SW 1271 (cell line): ENCODE measurements around the gene OSMR.
A peak's percentile ranks its signal among the peaks of the same experiment; 100 is the strongest.
"Not testable (repeated sequence)": the region's sequence is repeated elsewhere in the genome, so short reads cannot be mapped to it uniquely, and the experiment has no call there.

Source experiments
- DNase-seq, 2 experiments: peaks; one replicate each; lab custom pipeline; 2025; lab: John Stamatoyannopoulos, UW

OSMR gene

DNA sequence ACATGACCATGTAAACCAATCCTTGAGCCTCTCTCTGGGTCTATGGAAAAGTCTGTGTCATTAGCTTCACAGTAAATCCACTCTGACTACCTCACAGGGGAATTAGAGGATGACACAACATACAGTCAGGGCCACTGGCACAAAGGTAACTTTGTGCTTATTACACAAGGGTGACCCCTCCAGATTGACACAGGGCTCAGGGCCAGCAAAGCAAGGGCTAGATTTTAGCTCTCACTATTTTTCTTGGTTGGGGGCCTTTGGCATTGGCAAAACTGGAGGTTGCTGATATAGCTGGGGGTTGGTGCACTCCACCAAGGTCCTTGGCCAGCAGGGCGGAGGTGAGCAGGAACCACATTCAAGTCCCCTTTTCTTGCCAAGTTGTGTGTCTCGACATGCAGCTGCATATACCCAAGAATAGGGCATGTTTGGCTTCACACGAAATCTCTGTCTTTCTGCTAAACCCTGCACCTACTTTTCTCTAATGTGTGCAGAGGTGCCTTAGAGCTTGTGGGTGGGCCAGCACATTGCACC is 15.2 kb upstream of the OSMR start:
- peak in 1 of 2 experiments; percentile 38 for DNase-seq

DNA sequence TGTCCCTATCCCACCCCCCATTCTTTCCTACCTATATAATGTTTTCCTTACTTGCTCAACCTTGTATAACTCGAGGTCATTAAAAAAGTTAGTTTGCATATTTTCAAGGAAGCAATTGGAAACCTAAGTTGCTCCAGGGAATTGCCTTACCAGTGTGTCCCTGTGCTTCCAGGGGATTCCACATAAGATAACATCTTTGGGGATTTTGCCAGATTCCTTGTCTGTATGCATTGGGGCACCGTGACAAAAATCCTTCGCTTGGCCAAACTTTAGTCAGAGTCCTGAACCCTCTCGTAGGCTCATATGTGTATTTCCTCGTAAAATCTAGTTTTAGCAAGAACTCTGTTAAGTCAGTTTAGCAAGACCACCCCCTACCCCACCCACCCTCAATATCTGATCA is 14.7 kb upstream of the OSMR start:
- DNase-seq = no peak

DNA sequence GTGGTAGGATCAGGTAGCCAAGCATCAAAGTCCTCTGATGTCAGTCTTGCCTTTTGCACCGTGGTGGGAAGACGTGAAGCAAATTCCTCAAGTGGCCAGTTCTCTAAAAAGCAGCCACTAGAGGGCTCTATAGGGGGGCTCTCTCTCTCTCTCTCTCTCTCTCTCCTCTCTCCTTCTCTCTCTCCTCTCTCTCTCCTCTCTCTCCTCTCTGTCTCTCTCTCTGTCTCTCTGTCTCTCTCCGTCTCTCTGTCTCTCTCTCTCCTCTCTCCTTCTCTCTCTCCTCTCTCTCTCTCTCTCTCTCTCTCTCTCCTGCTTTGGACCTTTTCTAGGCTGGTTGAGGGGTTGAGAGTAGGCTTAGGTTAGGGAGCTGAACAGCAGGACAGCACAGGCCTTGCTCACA is 13.9 kb upstream of the OSMR start:
- DNase-seq = peak in 1 of 2 experiments; percentile 55

DNA sequence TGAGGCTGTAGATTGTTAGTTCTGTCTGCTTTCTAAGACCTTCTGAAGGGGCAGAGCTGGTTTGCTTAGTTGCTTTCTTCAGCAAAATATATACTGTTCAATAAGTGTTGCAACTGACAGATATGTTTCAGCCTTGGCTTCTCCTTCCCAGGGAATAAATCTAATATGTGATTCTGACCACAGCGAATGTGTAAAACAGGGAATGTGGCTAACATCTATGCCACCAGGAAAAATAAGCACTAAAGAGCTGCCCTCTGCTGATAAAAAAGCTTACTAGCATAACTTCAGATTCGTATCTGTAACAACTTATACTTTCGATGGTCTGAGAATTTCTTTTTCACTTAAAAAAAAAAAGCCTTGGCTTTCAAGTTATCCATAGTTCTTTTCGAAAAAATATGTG is 13.0 kb upstream of the OSMR start:
- DNase-seq = peak in 1 of 2 experiments; percentile 21

DNA sequence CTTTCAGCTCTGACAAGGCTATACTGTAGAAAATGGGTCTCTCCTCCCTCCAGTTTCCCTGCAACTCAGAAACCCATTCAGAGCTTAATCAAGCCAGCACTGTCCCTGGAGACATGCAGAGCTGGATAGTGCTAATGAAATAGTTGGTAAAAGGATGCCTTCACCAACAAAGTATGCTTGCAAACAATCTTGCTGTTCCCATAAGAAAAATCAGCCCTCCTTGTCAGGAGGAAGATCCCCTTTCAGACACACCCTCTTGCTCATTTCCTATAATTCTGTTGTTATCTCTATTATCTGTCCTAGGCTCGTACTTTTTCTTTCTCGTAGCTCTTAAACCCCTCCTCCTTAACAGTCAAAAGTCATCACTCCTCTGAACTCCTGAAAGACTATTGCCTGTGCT is 9.9 kb upstream of the OSMR start:
- DNase-seq = peak in 1 of 2 experiments; percentile 31

DNA sequence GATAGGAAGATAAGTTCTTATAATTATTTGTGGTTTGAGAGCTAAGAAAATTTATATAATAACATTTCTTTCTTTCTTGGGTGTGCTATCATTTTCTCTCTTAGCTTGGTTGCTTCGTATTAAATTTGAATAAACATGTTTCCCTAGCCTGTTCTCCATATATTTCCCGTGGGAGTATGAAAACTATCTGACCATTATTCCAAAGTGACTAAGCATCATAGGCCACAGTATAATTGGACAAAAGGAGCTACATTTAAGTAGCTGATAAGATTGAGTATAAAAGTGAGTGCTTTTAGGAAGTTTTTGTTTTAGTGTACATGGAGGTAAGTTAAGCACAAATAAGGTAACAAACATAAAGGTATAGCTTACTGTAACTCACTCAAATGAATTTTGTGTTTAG is 8.4 kb upstream of the OSMR start:
- no peak for DNase-seq

DNA sequence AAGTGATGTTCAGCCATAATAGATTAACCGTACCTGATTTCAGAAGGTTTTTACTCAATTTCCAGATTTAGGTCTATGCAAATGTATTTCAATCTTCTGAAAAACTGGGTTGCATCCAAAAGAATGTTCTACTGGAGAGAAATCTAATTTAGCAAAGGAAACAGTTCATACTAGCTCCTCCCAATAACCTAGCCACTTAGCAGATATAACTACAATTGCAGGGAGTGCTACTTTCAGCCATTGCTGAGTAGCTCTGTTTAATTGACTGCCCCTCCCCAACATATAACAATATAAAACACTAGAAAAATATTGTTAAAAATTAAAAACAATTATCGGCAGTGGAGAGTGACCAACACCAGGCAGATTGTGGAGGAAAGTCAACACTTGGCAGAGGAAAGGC is 7.9 kb upstream of the OSMR start:
- DNase-seq = no peak

DNA sequence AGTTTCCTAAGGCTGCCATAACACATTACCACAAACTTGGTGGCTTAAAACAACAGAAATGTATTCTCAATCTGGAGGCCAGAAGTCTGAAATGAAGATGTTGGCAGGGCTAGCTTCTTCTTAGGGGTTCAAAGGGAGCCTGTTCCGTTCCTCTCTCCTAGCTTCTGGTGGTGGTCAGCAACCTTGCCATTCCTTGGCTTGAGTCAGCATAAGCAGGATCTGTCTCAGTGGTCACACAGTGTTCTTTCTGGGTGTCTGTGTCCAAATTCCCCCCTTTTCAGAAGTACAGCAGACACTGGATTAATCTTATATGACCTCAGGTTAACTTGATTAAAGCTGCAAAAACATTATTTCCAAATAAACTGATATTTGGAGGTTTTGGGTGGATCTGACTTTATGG is 2.1 kb upstream of the OSMR start:
- no peak for DNase-seq

DNA sequence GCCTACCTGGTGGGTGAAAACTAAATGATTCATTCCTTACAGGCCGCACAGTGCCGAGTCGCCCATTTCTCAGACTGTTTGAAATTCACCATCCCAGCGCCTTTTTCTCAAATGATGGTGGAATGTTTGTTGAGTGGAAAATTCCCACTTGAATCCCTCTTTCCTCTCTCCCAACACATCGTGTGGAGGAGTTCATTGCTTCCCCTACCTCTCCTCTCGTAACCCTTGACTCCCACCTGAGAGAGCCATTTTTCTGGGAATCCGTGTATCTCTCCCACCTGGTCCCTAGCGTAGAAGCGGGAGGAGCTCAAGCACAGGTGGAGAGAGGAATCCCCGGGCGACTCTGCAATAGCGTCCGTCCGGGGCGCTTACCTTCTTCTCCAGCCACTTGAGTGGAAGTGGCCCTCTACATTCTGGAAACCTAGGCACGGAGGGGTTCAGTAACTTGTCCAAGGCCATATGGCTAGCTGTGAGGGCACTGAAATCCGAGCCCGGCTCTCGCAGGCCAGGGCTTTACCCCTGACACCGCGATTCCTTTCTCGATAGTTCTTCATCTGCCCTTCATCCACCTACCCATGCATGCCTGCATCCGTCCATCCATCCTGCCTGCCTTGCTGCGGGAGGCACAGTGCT is 683 bp downstream of the OSMR start:
- DNase-seq = peak in 1 of 2 experiments; percentile 43

DNA sequence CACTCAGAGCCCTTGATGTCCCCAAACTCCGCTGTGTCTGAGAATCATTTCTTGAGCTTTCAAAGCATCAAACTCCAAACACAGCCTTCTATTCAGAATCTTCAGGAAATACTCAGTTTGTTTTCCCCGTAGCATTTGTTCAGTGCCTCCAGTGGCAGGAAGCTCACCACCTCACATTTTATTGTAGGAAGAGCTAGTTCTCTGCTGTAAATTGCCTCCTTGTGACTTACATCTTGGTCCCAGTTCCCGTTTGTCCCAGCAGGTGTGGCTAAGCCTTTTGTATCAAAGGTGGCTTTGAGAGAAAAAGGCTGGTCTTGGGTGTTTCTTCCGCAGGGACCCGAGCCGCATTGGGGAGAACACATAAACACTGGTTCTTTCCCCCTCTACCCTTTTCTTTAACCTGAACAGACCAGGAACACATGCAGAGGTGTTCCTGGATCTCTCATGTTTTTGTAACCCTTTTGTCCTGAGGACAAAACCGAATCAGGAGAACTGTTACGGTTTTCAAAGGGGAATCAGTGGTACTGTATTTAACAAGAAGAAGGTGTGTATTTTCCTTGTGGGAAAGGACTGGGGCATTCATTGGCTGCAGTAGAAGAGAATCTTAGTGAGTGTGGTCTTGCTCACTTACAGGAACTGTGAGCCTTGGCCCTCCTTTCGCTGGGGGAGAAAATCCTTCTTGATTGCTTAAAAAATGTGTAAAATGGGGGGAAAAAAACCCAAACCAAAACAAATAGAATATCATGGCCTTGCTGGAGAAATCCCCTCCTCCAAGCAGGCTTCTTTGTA is 1.9 kb downstream of the OSMR start:
- DNase-seq = peak in 1 of 2 experiments; percentile 49

DNA sequence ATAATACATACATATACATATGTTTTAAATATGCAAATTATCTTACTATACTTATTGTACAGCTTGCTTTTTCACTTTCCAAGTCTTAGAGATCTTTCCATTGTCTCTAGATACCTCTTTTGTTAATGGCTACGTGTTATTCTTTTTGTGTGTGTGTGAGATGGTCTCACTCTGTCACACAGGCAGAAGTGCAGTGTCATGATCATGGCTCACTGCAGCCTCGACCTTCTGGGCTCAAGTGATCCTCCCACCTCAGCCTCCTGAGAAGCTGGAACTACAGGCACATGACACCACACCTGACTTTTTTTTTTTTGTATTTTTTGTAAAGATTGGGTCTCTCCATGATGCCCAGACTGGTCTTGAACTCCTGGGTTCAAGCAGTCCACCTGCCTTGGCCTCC is 2.8 kb downstream of the OSMR start:
- no peak for DNase-seq

DNA sequence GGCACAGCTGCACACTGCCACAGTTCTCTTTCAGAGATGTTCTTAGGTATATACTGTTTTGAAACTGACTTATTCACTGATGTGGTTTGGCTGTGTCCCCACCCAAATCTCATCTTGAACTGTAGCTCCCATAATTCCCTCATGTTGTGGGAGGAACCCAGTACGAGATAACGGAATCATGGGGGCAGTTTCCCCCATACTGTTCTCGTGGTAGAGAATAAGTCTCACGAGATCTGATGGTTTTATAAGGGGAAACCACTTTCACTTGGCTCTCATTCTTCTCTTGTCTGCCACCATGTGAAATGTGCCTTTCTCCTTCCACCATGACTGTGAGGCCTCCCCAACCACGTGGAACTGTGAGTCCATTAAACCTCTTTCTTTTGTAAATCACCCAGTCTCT is 5.8 kb downstream of the OSMR start:
- not testable (repeated sequence) for DNase-seq

DNA sequence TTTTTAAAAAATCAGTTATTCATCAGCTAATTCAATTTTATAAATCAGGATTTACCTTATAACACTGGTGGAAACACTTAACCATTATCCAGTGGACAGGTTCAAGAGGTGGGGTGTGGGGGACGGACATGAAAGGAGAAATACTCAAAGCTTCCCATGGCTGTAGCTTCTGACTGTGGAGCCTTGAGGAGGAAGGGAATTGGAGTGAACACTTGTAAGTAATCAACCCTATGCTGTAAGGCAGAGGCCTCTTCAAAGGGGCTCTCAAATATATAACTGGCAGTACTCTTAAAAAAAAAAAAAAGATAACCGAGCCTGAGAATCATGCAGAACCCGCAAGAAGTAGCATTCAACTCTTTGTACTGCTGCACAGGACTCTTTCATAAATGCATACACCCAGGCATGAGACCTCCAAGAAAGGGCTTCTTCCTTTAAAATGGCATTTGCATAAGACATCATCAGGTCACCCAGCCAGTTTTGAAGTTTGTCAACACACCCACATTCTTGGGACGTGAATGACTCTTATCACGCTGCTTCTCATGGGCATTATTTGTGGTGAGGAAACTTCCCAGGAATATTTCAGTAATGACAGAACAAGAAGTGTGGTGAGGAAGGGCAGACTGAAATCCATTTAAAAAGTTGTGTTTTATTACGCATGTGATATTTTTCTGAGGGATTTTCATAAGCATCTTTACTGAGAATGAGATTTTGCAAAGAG is 8.1 kb downstream of the OSMR start:
- peak; percentile 85 to 86 for DNase-seq

DNA sequence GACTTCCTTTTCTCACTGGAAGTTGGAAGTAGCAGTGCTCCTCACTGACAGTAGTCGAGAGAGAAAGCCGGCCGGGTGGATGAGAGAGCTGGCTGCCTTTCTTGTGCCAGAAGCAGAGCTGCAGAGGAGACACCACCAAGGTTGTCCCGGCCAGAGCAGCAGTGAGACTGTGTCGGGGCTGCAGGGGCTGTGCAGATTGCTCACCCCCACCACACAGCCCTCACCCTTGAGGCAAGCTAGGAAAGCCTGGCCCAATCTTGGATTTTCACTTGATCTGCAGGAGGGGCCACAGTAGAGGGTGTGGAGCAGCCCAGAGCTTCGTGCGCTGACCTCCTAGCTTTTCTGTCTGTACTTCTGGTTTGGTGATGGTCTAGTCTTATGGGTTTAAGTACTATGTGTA is 9.1 kb downstream of the OSMR start:
- DNase-seq = no peak

DNA sequence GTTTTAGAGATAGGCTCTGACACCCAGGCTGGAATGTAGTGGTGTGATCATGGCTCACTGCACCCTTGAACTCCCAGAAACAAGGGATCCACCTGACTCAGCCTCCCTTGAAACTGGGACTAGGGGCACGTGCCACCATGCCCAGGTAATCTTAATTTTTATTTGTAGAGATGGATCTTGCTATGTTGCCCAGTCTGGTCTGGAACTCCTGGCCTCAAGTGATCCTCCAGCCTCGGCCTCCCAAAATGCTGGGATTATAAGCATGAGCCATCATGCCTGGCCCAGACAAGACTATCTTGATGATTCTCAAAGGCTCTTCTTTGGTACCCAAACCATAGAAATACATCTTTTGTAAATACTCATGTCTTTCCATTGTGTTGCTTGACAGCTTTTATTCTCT is 10.8 kb downstream of the OSMR start:
- DNase-seq = no peak

DNA sequence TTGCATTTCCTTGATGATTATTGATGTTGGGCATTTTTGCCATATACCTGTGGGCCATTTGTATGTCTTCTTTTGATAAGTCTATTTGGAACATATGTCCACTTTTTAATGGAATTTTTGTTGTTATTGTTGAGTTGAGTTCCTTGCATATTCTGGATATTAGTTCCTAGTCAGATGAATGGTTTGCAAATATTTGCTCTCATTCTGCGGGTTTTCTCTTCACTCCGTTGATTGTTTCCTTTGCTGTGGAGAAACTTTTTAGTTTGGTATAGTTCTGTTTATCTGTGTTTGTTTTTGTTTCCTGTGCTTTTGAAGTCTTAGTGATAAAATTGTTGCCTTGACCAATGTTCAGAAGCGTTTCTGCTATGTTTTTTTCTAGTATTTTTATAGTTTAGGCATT is 13.0 kb downstream of the OSMR start:
- DNase-seq = no peak

DNA sequence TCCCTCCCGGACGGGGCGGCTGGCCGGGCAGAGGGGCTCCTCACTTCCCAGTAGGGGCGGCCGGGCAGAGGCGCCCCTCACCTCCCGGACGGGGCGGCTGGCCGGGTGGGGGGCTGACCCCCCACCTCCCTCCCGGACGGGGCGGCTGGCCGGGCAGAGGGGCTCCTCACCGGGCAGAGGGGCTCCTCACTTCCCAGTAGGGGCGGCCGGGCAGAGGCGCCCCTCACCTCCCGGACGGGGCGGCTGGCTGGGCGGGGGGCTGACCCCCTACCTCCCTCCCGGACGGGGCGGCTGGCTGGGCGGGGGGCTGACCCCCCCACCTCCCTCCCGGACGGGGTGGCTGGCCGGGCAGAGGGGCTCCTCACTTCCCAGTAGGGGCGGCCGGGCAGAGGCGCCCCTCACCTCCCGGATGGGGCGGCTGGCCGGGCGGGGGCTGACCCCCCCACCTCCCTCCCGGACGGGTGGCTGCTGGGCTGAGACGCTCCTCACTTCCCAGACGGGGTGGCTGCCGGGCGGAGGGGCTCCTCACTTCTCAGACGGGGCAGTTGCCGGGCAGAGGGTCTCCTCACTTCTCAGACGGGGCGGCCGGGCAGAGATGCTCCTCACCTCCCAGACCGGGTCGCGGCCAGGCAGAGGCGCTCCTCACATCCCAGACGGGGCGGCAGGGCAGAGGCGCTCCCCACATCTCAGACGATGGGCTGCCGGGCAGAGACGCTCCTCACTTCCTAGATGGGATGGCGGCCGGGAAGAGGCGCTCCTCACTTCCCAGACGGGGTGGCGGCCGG is 16.4 kb downstream of the OSMR start:
- DNase-seq = not testable (repeated sequence)

DNA sequence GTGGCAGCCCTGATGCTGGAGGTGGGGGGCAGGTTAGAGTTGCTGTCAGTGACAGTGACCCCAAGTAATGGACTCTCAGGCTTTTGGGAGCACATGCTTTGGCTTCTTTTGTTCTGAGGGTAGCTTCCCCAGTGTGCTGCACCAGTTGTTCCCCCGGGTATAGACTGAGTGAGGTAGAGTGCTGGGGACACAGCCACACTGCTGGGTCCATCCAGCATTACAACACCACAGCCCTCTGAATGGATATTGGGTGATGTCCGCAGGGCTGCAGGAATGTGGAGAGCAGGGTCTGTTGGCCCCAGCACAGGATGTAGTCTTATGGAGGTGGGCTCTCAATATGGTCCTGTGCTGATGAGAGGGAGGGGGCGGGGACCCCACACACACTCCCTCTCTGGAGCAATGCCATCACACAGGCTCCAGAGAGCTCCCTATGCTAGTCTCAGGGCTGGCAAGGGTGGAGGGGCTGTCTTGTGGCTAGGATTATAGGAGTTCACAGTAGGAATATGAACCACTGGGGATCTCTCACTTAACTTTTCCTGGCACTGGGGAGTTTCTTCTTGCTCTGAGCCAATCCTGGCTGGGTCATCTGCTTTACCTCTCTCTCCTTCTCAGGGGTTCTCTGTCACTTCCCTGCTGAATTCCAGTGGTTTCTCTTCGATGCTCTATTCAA is 20.7 kb downstream of the OSMR start:
- no peak for DNase-seq

DNA sequence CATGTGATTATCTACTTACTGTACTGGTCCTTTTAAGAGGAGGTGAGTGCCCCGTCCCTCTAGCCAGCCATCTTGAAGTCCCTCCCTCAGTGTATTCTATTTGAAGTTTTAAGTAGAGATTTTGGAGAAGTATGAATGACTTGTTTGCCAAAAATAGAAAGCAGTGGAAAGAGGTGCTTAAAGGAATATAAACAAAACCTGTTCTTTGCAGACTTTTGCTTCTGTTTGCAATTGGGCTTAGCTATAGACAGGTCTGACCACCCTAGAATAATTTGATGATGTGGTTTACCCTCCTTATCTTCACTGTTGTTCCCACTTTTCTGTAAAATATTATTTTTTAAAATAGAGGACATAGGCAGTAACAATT is 21.2 kb downstream of the OSMR start:
- no peak for DNase-seq

DNA sequence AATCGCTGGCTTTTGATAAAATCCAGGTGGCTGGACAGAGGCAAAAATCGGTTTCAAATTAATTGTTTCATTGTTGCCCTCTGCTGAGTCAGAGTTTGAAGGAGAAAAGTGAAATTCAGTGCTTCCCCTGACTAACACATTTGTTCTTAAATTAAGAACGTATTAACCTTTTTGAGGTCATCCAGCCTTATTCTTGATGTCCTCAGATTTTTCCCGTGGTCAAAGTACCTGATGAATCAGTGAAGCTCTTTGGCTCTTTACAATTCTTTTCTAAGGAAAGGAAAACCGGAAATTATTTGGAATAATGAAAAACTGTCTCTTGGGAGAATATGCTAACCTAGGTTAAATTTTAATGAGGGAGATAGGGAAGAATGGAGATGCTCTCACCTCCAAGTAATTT is 21.6 kb downstream of the OSMR start:
- no peak for DNase-seq

DNA sequence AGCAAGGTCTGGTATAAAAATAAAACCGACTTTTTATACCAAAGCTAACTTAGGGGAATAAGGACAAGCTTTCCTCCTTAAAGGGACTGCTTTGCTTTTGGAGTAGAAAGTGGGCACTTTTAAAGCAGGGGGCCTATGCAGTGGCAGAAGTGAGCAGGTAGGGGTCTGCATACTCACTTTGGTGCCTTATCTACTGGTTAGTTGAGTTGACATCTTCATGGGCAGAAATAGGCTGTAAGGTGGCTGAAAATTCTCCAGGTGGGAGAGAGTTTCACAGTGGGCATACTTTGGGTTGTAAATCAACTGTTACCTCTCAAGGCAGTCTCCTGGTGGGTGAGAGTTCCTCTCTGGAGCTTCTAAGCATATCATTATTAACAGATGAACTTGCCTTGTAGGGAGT is 24.8 kb downstream of the OSMR start:
- DNase-seq = no peak
